ENCODE measurements around the gene PRRG4. TPM values are rescaled to one million over a fixed set of nuclear protein-coding genes. Genes with fewer than 3 reads are reported as not detected.

Gene PRRG4
- total and polyA plus RNA-seq, 12 donors, result 0.08 to 1.3 (median 0.32) TPM; not detected in 1

DNA sequence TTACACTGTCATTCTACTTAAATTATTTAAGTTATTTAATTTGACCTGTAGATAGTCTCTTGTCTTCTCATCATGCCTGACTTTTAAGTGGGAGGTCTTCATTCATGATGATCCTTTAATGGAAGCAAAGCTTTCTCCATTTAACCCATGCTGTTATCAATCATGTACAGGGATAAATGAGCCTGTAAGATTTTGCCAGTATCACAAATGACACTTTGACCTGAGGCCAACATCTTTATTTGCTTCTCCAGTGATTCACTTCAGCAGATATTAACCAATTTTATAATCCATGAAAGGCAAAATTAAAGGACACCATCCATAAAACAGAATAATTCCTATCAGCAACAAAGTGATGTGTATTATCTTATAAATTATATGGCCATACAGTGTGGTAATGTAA is 42.9 kb upstream of the PRRG4 start:
- ATAC-seq, result no peak
- Histone ChIP-seq H3K36me3 (no peaks in the 10 kb centered on the region), H3K4me3 (no peak overlapping the region), H3K27me3 (peaks cover 0 to 21% (median 15%) of the 10 kb centered on the region in 7 donors), H3K9me3 (no peaks in the 10 kb centered on the region), H3K27ac (no peak overlapping the region), H3K4me1 (no peaks in the 10 kb centered on the region)
- TF ChIP-seq, protein P1, sequence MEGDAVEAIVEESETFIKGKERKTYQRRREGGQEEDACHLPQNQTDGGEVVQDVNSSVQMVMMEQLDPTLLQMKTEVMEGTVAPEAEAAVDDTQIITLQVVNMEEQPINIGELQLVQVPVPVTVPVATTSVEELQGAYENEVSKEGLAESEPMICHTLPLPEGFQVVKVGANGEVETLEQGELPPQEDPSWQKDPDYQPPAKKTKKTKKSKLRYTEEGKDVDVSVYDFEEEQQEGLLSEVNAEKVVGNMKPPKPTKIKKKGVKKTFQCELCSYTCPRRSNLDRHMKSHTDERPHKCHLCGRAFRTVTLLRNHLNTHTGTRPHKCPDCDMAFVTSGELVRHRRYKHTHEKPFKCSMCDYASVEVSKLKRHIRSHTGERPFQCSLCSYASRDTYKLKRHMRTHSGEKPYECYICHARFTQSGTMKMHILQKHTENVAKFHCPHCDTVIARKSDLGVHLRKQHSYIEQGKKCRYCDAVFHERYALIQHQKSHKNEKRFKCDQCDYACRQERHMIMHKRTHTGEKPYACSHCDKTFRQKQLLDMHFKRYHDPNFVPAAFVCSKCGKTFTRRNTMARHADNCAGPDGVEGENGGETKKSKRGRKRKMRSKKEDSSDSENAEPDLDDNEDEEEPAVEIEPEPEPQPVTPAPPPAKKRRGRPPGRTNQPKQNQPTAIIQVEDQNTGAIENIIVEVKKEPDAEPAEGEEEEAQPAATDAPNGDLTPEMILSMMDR (IDR thresholded peaks at IDR 0.05), result no peak
- DNase-seq, result no peak
- intact Hi-C loops (cut with DNase I), result no loop called here

DNA sequence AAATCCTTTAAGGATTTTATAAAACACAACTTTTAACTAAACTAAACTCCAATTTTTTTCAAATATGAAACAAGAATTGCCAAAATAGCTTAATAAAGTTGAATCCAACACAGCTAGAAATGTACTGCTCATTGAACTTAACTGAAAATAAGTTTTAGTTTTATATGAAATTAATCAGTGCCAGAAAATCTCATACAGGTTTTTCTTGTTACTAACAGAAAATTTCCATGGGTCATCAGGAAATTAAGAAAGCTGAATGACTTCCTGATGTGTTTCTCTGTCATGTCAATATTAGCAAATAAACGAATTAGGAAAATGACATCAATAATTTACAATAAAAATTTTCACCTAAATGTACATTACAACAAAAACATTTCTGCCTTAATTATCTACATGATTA is 38.8 kb upstream of the PRRG4 start:
- TF ChIP-seq, protein P1 (IDR thresholded peaks at IDR 0.05), result no peak
- no peak overlapping the region for H3K4me3 ChIP-seq
- no peaks in the 10 kb centered on the region for H3K36me3 ChIP-seq
- WGBS, 2 donors, result 52 to 59% methylated on average over 1 of the region's 1 CpG
- H3K4me1 ChIP-seq, result peaks cover 0 to 9% (median 0%) of the 10 kb centered on the region in 9 donors
- no peaks in the 10 kb centered on the region for H3K9me3 ChIP-seq
- no peak for ATAC-seq
- H3K27me3 ChIP-seq, result peaks cover 0 to 28% (median 15%) of the 10 kb centered on the region in 7 donors
- H3K27ac ChIP-seq, result no peak overlapping the region
- DNase-seq, result no peak
- intact Hi-C loops (cut with DNase I), result loop anchor here in 7 of 10 donors (5.0 to 10.0 kb wide), 5 partner anchors 76 to 469 kb away; no protein-coding TSS in a partner anchor

DNA sequence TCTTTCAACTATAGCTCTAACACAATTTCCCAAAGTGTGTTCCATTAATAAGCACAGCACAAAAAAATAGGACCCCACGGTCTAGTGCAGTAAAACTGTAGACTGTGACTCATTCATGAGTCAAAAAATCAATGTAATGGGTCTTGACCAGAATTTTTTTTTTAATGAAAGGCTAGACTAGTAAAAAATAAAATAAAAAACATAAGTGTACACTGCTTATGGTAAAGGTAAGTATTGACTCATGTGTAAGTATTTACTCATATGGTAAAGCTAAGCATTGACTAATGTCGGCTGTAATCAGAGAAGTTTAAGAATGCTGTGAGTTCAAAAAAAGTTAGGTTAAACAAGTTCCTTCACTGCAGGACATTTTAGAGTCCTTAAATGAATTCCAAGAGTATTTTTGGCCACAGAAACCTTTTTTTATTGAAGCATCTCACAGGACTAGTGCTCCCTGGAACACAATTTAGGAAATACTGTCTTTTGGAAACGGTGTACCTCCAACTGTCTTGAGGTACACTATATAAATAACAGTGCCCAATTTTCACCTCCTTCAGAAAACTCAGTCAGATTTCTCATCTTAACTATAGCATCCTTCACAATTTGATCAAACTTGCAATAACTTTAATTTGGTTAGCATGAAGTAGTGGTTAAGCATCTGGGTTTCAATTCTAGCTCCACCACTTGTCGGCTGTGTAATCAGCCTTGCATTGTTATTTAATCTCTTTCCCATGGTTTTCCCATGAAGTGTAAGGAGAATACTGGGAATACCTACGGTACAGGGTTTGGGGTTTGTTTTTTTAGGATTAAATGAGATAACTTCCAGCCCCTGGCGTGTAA is 37.4 kb upstream of the PRRG4 start:
- no peak overlapping the region for H3K27ac ChIP-seq
- peak in 1 of 8 donors; percentile 11 for ATAC-seq
- H3K27me3 ChIP-seq, result peaks cover 0 to 24% (median 8%) of the 10 kb centered on the region in 7 donors
- 34 to 36% methylated on average over 6 of the region's 6 CpGs for WGBS, 2 donors
- H3K4me3 ChIP-seq, result peak overlapping the region in 5 of 10 donors; percentile 0 to 21 (median 12)
- no peaks in the 10 kb centered on the region for H3K9me3 ChIP-seq
- peaks cover 0 to 9% (median 0%) of the 10 kb centered on the region in 9 donors for H3K4me1 ChIP-seq
- TF ChIP-seq, protein P1 (IDR thresholded peaks at IDR 0.05), result no peak
- intact Hi-C loops (cut with DNase I), result loop anchor here in 9 of 10 donors (2.0 to 10.0 kb wide), 9 partner anchors 78 to 470 kb away; no protein-coding TSS in a partner anchor
- H3K36me3 ChIP-seq, result no peaks in the 10 kb centered on the region
- DNase-seq, result no peak

GRCh38 chr11:32792948-32793475 is 36.7 kb upstream of the PRRG4 start:
- intact Hi-C loops (cut with DNase I), result loop anchor here in 9 of 10 donors (2.0 to 10.0 kb wide), 9 partner anchors 78 to 471 kb away; no protein-coding TSS in a partner anchor
- Histone ChIP-seq H3K27ac (no peak overlapping the region), H3K4me1 (peaks cover 0 to 9% (median 0%) of the 10 kb centered on the region in 9 donors), H3K36me3 (no peaks in the 10 kb centered on the region), H3K9me3 (no peaks in the 10 kb centered on the region), H3K27me3 (peaks cover 0 to 20% (median 6%) of the 10 kb centered on the region in 7 donors), H3K4me3 (peak overlapping the region in 5 of 10 donors; percentile 0 to 21 (median 12))
- TF ChIP-seq, protein P1 (IDR thresholded peaks at IDR 0.05), result peak; percentile 43 to 79 (median 72)
- DNase-seq (peak; percentile 24 to 51), ATAC-seq (peak in 6 of 8 donors; percentile 20 to 79 (median 58))
- 16% methylated on average over 13 of the region's 13 CpGs for WGBS, 2 donors

Data from heart right ventricle (tissue), 16 donors.